ENCODE data around the gene GALNT2.

GALNT2 gene

DNA sequence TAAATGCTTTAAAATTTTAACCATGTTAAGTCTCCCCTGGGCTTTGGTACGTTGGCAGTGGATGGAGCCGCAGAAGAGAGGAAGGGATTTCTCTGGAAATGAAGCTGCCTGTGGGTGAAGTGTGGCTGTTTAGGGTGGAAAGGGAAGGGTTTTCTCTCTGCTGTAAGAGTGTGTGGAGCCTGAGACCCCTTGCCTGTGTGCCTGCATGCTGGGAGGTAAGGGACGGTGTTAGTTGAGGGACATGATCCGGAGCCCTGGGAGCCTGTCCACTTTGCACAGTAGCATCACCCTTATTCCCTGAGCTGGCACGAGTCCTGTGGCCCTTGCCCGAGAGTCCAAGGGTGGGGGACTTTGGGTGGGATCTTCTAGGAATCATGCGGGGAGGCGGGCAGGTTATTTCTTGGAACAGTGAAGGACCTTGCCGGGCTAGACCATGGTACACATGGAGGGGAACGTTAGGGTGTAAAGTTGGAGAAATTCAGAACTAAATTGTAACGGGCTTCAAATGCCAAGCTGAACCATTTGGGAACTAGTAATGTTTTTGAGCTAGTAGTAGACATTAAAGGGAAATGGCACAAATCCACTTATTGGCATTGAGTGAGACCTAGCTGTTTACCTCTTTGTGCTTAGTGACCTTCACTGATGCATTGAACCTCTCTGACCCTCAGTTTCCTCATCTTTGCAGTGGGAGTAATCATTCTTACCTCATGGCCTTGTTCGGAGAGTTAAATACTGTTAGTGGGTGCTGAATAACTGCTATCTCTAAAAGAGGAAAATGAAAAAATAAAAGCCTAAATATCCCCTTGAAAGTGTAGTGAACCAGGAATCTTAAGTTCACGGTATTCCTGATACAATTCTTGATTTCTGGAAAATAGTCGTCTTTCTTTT is 3.5 kb downstream of the GALNT2 start:
- FAIRE-seq = no peak

DNA sequence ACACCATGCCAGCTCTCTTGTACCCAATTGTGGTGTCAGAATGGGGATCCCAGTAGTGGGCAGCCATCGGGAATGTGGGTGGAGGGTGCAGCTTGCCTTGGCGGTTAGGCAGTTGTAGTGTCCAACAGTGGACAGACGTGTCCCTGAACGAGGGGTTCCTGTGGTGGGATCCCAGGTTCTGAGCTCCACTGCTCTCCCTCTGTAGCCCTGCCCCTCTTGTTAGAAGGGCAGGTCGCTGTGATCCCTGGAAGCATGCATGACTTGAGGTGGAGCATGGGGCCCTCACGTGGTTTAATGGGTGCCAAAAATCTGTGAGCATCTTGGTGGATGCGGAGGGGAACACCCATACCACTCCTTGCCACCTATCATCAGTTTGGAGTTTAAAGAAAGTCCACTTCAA is 4.3 kb downstream of the GALNT2 start:
- no peak for DNase-seq (ENCODE audit: insufficient read length, low spot score)

More for the DNA sequence above, 3.5 kb downstream of the GALNT2 start:
- no peak for DNase-seq (ENCODE audit: insufficient read length, low spot score)
- TF ChIP-seq POLR2A (IDR thresholded peaks at IDR 0.05; ENCODE audit: low read depth, low read length) = no peak

DNA sequence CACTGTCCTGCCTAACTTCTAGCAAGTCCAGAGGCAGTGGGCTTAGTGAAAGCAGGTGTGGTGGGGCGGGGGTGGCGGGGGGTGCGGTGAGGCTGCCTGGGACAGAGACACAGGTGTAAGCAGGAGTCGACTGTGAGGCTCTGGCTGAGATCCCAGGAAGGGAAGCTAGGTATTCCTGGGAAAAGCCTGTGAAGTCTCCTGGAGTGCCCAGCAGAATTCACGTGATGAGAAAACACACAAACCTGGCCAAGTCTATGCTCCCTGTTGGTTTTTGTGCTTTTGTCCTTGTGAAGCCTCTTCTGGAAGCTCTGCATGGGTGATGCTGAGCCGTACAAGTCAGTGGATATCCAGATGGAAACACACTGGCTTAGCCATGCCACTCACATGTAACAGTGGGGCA is 5.3 kb downstream of the GALNT2 start:
- no peak for TF ChIP-seq POLR2A (IDR thresholded peaks at IDR 0.05; ENCODE audit: low read depth, low read length)
- FAIRE-seq (no peak), DNase-seq (ENCODE audit: insufficient read length, low spot score) (no peak)

More for the DNA sequence above, 4.3 kb downstream of the GALNT2 start:
- no peak for FAIRE-seq
- TF ChIP-seq POLR2A (IDR thresholded peaks at IDR 0.05; ENCODE audit: low read depth, low read length) = no peak

DNA sequence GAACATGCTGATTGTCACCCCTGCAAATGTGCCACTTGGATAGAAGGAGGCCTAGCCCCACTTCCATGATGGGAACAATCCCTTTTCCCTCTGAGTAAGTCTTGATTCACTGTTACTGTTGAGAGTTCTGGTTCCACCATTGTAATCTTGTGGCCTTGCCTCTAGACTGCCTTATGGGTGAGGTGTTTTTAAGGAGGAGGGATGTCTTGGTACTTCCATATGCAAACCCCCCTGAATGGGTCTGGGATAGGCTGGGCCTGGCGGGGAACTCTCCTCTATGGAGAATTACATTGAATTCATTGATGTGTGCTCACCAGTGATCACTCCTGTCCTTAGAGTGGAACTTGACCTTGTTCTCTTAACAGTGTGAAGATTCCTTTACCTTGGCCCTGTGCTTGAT is 5.8 kb downstream of the GALNT2 start:
- FAIRE-seq (no peak), DNase-seq (ENCODE audit: insufficient read length, low spot score) (no peak)
- TF ChIP-seq POLR2A (IDR thresholded peaks at IDR 0.05; ENCODE audit: low read depth, low read length) = no peak

DNA sequence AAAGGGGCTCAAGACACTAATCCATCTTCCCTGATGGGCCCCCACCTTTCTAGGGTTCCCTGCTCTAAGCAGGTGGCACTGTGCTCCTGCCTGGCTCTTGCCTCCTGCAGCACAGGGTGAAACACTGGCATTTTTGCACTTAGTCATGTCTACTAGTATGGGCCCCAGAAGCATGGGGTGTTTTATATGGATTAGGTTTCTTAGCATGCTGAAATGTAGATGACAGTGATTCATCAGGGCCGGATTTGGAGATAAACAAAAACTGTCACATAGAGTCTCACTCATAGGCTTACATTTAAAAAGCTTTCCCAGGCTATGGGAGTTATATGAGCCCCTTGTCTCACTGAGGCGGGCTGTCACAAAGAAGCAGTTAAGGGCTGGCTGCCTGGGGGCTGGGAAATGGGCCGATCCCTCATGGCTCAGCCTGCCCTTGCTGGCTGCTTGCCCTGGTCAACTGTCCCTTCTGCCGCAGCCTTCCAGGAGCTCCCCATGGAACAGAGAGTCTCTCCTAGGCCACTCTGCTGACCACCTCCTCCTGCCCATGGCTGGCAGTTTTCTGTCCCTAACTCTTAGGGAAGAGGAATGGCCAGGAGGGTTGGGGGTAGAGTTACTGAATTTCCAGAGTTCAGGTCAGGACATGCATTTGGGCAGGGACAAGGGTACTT is 6.5 kb downstream of the GALNT2 start:
- DNase-seq (ENCODE audit: insufficient read length, low spot score) = peak; percentile 61
- FAIRE-seq = no peak
- TF ChIP-seq POLR2A (IDR thresholded peaks at IDR 0.05; ENCODE audit: low read depth, low read length) = no peak

DNA sequence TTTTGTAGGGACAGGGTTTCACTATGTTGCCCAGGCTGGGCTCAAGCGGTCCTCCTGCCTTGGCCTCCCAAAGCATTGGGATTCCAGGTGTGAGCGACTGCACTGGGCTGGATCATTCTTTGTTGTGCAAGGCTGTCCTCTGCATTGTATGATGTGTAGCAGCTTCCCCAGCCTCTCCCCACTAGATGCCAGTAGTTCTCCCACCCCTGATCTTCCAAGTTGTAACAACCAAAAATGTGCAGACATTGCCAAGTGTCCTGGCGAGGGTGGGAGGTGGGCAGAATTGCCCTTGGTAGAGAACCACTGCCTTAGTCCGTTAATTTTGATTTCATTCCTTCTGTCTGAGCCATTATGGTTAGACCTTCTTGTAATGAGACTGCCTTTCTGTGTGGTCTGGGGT is 7.2 kb downstream of the GALNT2 start:
- DNase-seq (ENCODE audit: insufficient read length, low spot score) = no peak
- FAIRE-seq = no peak
- TF ChIP-seq POLR2A (IDR thresholded peaks at IDR 0.05; ENCODE audit: low read depth, low read length) = no peak

DNA sequence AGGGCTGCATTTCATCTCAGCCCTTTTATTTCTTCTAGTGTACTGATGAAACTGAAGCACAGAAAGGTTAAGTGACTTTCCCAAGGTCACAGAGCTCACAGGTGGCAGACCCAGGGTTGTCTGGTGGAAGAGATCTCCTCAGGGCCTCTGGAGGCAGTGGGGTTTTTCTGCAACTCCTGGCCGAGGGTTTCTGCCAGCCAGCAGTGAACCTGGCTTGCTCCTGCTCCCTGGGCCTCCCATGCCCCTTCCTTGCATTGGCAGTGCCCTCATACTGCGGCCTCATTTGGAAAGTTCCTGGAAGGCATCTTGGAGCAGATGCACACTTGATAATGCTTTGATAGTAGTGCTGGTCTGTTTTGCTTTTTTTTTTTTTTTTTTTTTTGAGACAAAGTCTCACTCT is 7.7 kb downstream of the GALNT2 start:
- FAIRE-seq (no peak), DNase-seq (ENCODE audit: insufficient read length, low spot score) (no peak)
- no peak for TF ChIP-seq POLR2A (IDR thresholded peaks at IDR 0.05; ENCODE audit: low read depth, low read length)

DNA sequence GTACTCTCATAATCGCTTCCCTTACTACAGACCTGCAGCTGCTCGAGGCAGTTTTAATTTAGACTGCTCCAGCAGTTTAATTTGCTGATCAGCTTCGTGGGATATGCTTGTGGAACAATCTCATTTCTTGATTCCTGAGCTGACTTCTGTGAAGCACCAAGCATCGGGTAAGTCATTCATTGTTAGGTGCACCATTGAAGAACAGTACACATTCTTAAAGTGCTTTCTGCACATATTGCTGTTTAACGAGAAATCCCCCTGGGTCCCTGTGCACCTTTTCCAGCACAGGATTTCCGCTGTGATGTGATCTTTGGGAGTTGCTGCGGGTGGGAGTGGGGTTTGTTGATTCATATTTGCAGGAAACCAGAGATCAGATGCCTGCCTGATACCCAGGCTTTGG is 9.1 kb downstream of the GALNT2 start:
- FAIRE-seq = no peak
- no peak for TF ChIP-seq POLR2A (IDR thresholded peaks at IDR 0.05; ENCODE audit: low read depth, low read length)
- no peak for DNase-seq (ENCODE audit: insufficient read length, low spot score)

DNA sequence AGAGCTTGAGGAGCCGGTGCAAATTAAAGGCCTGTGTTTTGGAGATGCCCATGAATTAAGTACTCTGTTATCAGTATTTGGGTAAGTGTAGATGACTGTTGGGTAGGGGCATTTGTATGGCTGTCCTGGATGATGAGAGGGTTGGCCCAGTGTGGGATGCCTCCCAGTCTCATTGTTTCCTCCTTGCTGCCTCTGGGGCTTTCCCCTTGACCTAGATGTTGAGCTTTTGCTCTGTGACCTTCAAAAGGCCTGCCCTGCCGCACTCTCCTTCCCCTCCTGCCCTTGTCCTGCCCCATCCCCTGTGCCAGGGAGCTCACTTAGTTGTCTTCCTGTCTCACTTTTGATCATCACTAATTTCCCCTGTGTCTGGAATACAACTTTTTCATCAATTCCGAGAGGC is 10.0 kb downstream of the GALNT2 start:
- DNase-seq (ENCODE audit: insufficient read length, low spot score) = no peak
- no peak for TF ChIP-seq POLR2A (IDR thresholded peaks at IDR 0.05; ENCODE audit: low read depth, low read length)
- no peak for FAIRE-seq

DNA sequence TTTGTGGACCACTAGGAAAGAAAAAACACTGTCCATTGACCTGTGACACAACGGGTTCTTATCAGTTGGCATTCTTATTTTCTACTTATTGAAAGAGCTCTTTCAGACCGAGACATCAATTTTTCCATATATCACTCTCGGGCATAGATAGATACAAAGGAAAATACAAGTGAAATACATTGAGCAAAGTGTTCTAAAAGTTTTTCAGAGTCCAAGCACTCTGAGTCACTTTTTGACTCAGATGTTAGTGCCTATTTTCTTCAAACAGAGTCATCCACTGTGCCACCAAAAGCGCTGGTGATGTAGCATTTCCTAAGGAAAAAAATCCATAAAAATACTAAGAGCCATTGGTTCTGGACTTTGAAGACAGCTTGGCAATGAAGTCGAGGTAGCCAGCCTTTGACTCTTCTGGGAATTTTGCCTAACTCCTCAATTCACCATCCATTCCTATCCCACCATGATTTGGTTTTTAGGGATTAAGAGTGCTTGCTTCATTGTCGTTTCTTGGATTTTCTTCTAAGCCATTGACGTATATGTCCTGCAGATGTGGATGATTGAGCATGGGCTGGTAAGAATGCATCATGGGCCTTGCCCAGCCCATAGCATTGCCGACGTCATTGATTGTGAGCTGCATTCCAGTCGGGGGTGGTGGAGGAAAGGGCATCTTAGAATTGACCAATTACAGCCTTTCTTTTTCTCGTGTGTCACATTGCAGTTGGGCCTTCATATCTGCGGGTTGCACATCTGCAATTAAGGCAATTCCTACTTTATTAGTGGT is 10.6 kb downstream of the GALNT2 start:
- DNase-seq (ENCODE audit: insufficient read length, low spot score) (no peak), FAIRE-seq (no peak)
- no peak for TF ChIP-seq POLR2A (IDR thresholded peaks at IDR 0.05; ENCODE audit: low read depth, low read length)

DNA sequence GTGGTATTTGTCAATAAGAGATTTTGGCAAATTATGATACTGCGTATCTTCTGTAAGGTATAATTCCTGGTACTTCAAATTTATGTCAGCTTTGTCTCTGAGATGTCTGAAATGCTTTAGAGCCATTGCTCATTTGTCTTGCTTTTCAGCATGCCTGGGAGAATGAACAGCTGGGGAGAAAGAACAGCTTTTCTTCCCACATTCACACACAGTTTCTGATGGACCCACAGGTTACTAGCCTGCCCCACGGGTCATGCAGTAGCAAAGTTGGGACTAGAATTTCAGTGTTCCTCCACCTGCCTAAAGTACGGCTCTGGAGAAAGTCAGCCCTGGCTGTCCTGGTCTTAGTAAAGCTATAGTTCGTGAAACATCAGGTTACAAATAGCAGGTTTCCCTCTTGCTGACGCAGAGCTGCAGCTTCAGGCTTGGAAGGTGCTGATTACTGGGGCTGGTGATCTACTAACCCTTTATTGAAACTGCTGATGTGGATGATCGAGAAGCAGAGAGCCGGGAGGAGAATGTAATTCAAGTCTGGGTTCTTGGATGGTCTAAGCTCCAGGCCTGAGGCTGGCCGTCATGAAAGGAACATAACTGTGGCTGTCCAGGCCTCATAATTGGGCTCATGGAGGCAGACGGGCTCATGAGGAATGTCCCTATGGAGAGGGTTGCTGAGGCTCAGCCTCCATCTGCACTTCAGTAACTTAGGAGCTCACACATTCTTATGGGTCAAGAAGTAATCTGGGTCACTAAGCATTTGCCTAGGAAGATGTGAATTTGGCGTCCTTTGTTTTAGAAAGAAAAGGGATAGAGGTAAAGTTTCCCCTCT is 12.4 kb downstream of the GALNT2 start:
- no peak for FAIRE-seq
- no peak for DNase-seq (ENCODE audit: insufficient read length, low spot score)
- no peak for TF ChIP-seq POLR2A (IDR thresholded peaks at IDR 0.05; ENCODE audit: low read depth, low read length)

DNA sequence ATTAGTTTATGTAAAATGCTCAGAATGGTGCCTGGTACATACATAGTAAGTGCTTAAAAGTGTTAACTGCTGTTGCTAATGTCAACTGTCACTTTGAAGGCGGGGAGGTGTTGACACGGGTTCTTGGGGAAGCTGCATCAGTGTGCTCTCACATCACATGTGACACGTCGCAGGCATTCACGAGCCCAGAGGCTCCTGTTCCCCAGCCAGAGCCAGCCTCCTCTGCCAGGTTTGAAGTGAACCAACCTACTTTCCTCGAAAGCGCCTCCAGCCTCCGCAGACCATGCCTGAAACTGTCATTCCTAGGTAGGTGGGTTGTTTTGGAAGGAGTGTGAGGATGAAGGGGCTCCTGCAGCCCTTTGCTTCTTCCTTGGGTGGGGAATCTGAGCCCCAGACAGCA is 13.8 kb downstream of the GALNT2 start:
- no peak for TF ChIP-seq POLR2A (IDR thresholded peaks at IDR 0.05; ENCODE audit: low read depth, low read length)
- no peak for FAIRE-seq

DNA sequence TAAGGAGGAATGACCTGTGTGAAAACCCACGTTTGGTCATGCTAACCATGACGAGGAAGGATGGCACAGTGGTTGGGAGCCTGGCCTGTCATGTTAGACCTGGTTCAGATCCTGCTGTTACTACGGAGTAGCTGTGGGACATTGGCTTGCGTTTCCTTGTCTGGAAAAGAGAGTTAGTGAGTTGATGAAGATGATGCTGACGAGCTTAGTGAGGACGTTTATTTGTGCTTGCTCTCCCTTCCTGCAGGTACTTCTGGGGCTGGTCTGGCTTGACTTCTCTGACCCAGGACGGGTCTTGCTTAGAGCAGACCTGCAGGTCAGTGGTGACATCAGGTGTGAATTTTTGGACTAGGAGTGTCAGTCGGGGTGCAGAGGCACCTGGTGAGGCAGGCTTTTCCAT is 14.7 kb downstream of the GALNT2 start:
- TF ChIP-seq POLR2A (IDR thresholded peaks at IDR 0.05; ENCODE audit: low read depth, low read length) = no peak
- FAIRE-seq = no peak

More for the DNA sequence above, 13.8 kb downstream of the GALNT2 start:
- DNase-seq (ENCODE audit: insufficient read length, low spot score) = no peak

More for the DNA sequence above, 14.7 kb downstream of the GALNT2 start:
- DNase-seq (ENCODE audit: insufficient read length, low spot score) = no peak
